ENCODE data around the gene ZNF618.

Gene ZNF618

GRCh38 chr9:114002986-114003350 lies 126.9 kb downstream of the ZNF618 start:
- DNase-seq (ENCODE audit: low read depth) = no peak

- DNase-seq (ENCODE audit: low read depth) = no peak
These were observed 127.2 kb downstream of the ZNF618 start for GRCh38 chr9:114003351-114003750.

- no peak for DNase-seq (ENCODE audit: low read depth)
These were observed 127.6 kb downstream of the ZNF618 start for GRCh38 chr9:114003758-114004157.

GRCh38 chr9:114004221-114004716 lies 128.2 kb downstream of the ZNF618 start:
- DNase-seq (ENCODE audit: low read depth) = no peak

GRCh38 chr9:114005371-114006154 lies 129.5 kb downstream of the ZNF618 start:
- no peak for DNase-seq (ENCODE audit: low read depth)

- no peak for DNase-seq (ENCODE audit: low read depth)
These were observed 130.0 kb downstream of the ZNF618 start for GRCh38 chr9:114006155-114006550.

- no peak for DNase-seq (ENCODE audit: low read depth)
These were observed 131.0 kb downstream of the ZNF618 start for GRCh38 chr9:114006931-114007691.

- no peak for DNase-seq (ENCODE audit: low read depth)
These were observed 132.0 kb downstream of the ZNF618 start for GRCh38 chr9:114007991-114008666.

GRCh38 chr9:114008667-114009410 lies 132.7 kb downstream of the ZNF618 start:
- DNase-seq (ENCODE audit: low read depth) = no peak

GRCh38 chr9:114011313-114011712 lies 135.2 kb downstream of the ZNF618 start:
- DNase-seq (ENCODE audit: low read depth) = no peak

- no peak for DNase-seq (ENCODE audit: low read depth)
These were observed 136.0 kb downstream of the ZNF618 start for GRCh38 chr9:114012126-114012525.

GRCh38 chr9:114014044-114014443 lies 137.9 kb downstream of the ZNF618 start:
- DNase-seq (ENCODE audit: low read depth) = no peak

GRCh38 chr9:114015607-114016006 lies 139.5 kb downstream of the ZNF618 start:
- no peak for DNase-seq (ENCODE audit: low read depth)

- no peak for DNase-seq (ENCODE audit: low read depth)
These were observed 140.0 kb downstream of the ZNF618 start for GRCh38 chr9:114016101-114016500.

- no peak for DNase-seq (ENCODE audit: low read depth)
These were observed 140.7 kb downstream of the ZNF618 start for GRCh38 chr9:114016629-114017423.

GRCh38 chr9:114017741-114018715 lies 141.9 kb downstream of the ZNF618 start:
- no peak for DNase-seq (ENCODE audit: low read depth)

- DNase-seq (ENCODE audit: low read depth) = no peak
These were observed 145.5 kb downstream of the ZNF618 start for GRCh38 chr9:114021578-114021977.

- no peak for DNase-seq (ENCODE audit: low read depth)
These were observed 147.9 kb downstream of the ZNF618 start for GRCh38 chr9:114023961-114024360.

GRCh38 chr9:114025196-114025753 lies 149.2 kb downstream of the ZNF618 start:
- no peak for DNase-seq (ENCODE audit: low read depth)

- DNase-seq (ENCODE audit: low read depth) = no peak
These were observed 149.7 kb downstream of the ZNF618 start for GRCh38 chr9:114025760-114026159.
